GM10266 (cell line): ENCODE data around the gene STX18.
"Not testable (repeated sequence)": the region's sequence is repeated elsewhere in the genome, so short reads cannot be mapped to it uniquely, and the experiment has no call there.

Experiments
- DNase-seq: peaks from one replicate; pipeline ENCODE4 v3.0.0; 2012; ENCODE audit errors: extremely low spot score
- CTCF ChIP-seq: IDR thresholded peaks from 2 replicates; pipeline ENCODE4 v1.5.1; 2012; ENCODE audit warnings: mild to moderate bottlenecking, low read depth; ENCODE audit not compliant: control insufficient read depth, insufficient read depth; ENCODE audit errors: missing control alignments

STX18 gene

DNA sequence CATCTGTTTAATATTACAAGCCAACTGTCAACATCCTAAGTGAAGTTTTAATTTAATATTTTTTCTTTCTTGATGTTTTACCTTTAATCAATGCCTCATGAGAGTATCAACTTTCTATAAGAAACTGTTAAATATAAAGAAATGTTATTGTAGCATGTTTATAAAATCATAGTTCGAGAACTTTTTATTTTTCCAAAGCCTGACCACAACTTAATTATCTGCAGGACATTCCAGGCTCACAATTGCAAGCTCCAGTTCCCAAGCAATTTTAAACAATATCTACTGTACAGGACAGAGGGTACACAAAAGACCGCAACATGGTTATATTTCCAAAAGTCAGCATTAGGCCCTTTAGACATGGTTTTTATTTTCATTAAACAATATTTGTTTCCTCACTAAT lies 20.1 kb downstream of the STX18 start:
- DNase-seq, result no peak
- no peak for TF ChIP-seq CTCF

- DNase-seq, result no peak
- TF ChIP-seq CTCF, result no peak
Observed at GRCh38 chr4:4521136-4521535, 20.7 kb downstream of the STX18 start.

GRCh38 chr4:4519297-4519894 lies 22.5 kb downstream of the STX18 start:
- no peak for DNase-seq
- peak; percentile 16 for TF ChIP-seq CTCF

DNA sequence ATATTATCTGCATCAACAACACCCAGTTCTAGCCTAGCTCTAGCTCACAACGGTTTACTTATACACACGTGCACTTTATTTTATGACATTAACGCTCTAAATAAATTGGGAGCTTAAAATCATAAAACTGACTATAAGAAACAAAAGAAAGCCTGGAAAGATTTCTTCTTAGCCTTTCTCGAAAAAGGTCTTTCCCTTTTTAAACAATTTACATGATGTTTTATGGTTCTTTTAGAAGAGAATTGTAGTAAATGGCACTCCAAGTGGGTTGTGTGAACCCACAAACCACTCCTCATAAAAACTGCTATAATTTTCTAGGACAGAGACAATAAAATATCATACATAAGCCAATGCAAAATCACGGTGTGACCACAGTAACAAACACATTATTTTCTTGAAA lies 23.1 kb downstream of the STX18 start:
- DNase-seq, result no peak
- no peak for TF ChIP-seq CTCF

GRCh38 chr4:4514786-4515185 lies 27.1 kb downstream of the STX18 start:
- no peak for TF ChIP-seq CTCF
- DNase-seq, result no peak

DNA sequence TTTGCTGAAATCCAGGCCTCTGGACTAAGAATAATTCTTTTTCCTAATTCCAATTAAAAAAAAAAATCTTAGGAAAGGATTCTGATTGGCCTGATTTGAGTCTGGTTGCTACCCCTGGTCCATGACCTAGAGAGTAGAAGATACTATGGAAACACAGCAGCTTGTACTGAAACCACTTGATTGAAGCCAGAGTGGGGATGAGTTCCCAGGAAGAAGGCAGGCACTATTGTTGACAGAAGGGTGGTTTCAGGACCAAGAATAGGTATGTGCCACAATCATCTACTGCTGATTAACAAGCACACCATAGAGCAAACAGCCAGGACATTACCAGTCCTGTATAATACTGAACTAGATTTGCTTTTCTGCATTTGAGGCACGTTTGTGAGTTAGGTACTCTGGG lies 29.6 kb downstream of the STX18 start:
- DNase-seq, result no peak
- no peak for TF ChIP-seq CTCF

DNA sequence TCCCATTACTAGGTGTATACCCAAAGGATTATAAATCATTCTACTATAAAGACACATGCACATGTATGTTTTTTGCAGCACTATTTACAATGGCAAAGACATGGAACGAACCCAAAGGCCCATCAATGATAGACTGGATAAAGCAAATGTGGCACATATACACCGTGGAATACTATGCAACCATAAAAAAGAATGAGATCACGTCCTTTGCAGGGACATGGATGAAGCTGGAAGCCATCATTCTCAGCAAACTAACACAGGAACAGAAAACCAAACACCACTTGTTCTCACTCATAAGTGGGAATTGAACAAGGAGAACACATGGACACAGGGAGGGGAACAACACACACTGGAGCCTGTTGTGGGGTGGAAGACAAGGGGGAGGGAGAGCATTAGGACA lies 31.2 kb downstream of the STX18 start:
- not testable (repeated sequence) for DNase-seq

DNA sequence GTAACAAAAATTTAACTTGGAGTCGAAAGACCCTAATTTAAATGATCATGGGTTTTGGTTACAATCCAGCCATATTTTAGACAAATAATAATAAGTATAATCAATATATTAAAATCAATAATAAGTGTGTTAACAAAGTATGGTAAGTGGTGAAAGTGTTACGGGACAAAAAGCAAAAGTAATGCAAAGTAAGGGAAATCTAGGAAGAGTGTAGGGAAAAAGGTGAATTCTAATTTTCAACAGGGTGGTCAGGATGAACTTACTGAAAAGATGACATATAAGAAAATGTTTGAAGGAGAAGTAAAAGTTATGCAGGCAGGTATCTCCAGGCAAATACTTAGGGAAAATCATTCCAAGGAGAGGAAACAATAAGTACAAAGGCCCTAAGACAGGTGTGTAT lies 32.3 kb downstream of the STX18 start:
- no peak for DNase-seq
- TF ChIP-seq CTCF, result no peak
